ENCODE data around the gene ETV6.

The ETV6 gene

DNA sequence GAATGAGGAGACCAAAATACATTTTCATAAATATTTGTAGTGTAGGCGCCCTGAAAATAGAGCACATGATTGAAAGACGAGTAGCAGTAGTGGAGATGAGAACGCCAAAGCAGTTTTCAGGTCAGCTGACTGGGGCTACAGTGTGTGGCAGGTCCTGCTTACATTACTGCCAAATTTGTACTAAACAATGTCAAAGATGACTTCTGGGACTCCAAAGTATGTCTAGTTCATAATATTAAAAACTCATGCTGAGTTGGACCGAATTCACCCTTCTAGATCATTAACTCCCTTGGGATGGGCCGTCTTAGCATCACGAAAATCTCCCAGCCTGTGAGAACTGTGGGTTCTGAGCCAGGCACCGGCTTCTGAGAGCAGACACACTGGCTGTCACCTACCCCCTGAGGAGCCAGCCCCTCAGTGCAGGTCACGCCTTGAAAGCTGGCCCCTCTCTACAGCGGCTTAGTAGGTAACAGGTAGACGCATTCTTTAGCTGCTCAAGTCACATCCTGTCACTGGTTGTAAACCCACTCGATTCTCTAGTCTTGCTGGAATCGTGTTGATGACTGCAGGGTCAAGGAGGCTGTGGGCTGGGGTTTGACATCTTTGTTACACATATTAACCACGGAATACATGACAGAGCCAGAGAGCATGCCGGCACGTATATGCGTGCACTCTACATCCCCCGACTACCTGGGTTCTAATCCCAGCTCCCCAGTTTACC is 210.4 kb downstream of the ETV6 start:
- DNase-seq (ENCODE audit: low read depth) = no peak

DNA sequence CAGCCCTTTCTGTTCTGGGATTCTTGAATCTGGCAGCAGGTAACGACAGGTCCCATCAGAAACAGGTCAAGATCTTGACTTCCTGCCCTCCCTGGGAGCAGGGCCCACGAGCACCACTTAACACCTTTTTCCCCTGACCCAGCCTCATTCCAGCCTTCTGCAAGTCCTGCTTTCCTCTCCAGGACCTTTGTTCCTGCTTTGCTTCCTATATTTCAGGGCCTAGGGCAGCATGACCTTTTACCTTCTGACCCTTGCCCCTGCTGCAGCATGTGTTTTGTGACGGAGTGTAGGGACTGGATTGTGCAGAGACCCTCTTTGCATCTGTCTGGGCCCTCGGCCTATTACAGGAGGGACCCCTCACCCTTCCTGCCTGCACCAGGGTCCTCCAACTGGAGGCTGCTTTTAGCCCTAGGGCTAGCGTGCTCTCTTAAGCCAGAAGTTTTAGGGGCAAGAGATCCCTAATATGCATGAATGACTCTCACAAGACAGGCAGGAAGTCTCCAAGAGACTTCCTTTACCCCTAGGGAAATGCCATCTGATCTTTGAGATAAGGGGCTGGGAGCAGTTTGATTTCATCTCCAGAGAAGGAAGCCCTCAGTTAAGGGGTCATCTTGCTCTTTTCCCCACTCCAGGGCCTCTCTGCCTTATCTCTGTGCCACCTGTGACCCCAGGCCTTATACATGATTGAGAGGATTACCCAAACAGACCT is 211.8 kb downstream of the ETV6 start:
- no peak for DNase-seq (ENCODE audit: low read depth)

DNA sequence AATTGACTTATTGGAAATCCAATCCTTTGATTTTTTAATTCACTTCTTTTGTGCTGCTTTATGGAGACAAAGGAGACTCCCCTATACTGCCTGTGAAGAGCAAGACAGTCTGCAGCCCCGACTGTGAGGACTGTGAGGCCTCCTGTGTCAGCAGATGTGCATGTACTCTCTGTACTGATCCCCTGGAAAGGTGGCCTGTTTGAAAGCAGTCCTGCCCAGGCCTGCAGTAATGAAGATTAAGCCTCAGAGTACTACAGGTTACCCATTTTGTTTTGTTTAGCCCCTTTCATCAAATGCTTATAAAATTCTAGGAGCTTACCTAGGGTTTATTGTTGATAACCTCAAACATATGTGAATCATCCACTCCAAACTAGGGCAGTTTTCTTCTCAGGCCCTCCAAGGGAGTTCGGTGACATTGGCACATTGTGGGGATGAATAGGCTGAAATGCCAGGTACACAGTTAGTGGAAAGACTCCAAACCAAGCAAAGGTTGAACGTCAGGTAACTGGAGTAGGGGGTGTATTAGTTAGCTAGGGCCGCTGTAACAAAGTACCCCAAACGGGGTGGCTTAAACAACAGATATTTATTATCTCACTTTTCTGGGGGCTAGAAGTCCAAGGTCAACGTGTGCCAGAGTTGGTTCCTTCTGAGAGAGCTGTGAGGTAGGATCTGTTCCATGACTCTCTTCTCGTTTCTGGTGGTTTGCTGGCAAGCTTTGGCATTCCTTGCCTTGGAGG is 212.6 kb downstream of the ETV6 start:
- no peak for DNase-seq (ENCODE audit: low read depth)

GRCh38 chr12:11862798-11863197 is 213.3 kb downstream of the ETV6 start:
- no peak for DNase-seq (ENCODE audit: low read depth)

DNA sequence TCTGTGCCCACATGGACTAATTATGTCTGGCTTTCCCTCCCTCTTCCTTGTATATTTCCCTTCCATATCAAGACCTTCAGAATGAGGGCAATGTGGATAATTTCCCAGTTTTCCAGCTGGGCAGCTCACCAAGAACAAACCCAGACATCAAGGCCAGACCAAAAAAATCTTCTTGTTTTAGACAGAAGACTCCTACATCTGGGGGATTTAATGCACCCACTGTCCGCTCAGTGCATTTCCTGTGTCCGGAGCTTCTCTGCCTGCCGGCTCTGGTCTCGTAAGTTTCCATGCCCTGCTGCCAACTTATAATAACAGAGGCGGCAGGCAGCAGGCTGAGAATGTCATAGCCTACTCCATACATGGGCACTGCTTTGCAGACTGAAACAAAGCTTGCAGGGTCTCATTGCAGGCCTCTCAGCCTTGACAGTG is 214.0 kb downstream of the ETV6 start:
- no peak for DNase-seq (ENCODE audit: low read depth)

DNA sequence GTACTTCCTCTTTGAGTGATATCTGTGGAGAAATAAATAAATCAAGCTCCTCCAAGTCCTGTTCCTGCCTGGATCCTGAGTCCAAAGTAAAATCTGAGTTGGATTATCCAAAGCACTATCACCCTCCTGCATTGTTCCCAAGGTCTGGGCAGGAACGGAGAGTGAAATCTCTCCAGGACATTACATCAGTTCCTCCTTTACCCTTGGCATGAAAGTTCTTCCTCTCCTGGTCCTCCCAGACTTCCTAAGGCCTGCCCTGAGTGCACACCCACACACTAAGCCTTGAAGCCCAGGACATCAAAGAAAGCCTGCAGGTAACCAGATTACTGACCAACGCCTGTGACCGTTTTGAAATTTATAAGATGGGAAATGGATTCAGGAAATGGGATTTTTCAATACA is 214.5 kb downstream of the ETV6 start:
- no peak for DNase-seq (ENCODE audit: low read depth)

DNA sequence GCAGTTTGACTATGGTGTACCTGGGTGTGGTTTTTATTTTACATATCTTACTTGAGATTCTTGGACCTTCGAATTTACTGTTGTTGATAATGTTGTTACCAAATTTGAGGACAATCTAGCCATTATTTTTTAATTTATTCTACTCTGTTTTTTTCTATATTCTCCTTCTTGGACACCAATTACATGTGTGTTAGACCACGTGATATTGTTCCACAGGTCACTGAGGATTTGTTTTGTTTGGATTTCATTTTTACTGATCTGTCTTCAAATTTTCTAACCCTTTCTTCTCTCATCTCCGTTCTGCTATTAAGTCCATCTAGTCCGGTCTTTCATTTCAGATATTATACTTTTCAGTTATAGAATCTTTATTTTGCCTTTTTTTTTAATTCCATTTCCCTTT is 216.3 kb downstream of the ETV6 start:
- DNase-seq (ENCODE audit: low read depth) = no peak

- no peak for DNase-seq (ENCODE audit: low read depth)
These were observed 218.6 kb downstream of the ETV6 start for GRCh38 chr12:11868027-11868426.

DNA sequence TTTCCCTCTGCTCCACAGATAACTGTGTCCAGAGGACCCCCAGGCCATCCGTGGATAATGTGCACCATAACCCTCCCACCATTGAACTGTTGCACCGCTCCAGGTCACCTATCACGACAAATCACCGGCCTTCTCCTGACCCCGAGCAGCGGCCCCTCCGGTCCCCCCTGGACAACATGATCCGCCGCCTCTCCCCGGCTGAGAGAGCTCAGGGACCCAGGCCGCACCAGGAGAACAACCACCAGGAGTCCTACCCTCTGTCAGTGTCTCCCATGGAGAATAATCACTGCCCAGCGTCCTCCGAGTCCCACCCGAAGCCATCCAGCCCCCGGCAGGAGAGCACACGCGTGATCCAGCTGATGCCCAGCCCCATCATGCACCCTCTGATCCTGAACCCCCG is 219.9 kb downstream of the ETV6 start:
- no peak for DNase-seq (ENCODE audit: low read depth)

DNA sequence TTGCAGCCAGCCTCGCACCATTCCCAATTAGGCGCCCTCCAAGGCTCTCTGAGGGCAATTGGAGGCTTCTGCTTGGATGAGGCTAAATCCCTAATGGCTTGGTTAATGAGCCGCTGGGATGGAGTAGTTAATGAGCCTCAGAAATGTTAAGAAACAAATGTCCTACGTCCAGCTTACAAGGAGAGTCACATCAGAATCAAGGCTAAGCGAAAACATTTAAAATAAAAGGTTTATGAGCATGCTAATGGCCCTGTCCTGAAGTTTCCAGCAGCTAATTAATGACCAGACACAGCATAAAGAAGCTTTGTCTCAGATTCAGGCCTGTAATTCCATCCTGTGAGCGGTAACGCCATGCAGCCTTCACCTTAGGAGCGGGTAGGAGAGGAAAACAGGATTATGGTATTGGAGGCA is 220.6 kb downstream of the ETV6 start:
- no peak for DNase-seq (ENCODE audit: low read depth)

GRCh38 chr12:11872055-11872454 is 222.6 kb downstream of the ETV6 start:
- DNase-seq (ENCODE audit: low read depth) = no peak

GRCh38 chr12:11875414-11875935 is 226.0 kb downstream of the ETV6 start:
- DNase-seq (ENCODE audit: low read depth) = no peak

- no peak for DNase-seq (ENCODE audit: low read depth)
These were observed 226.8 kb downstream of the ETV6 start for GRCh38 chr12:11876307-11876706.

GRCh38 chr12:11877102-11877826 is 227.8 kb downstream of the ETV6 start:
- DNase-seq (ENCODE audit: low read depth) = no peak

GRCh38 chr12:11877869-11878780 is 228.7 kb downstream of the ETV6 start:
- DNase-seq (ENCODE audit: low read depth) = no peak

DNA sequence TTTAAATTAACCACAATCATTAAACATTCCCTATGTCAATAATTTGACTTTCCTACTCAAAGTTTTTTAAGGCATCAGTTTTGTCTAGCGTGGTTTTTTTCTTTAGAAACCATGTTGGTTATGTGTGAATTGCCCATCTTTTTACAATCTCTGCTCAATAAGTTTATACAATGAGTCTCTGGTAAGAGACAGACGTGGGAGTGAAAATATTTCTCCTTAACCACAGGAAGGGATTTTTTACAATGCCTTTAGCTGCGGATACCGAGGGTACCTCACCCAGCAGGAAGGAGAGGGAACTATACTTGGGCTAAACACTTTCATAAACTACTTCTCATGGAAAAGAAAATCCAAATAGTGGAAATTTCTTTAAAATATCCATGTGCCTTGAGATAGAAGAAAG is 229.8 kb downstream of the ETV6 start:
- DNase-seq (ENCODE audit: low read depth) = no peak

- no peak for DNase-seq (ENCODE audit: low read depth)
These were observed 230.9 kb downstream of the ETV6 start for GRCh38 chr12:11880381-11880780.

DNA sequence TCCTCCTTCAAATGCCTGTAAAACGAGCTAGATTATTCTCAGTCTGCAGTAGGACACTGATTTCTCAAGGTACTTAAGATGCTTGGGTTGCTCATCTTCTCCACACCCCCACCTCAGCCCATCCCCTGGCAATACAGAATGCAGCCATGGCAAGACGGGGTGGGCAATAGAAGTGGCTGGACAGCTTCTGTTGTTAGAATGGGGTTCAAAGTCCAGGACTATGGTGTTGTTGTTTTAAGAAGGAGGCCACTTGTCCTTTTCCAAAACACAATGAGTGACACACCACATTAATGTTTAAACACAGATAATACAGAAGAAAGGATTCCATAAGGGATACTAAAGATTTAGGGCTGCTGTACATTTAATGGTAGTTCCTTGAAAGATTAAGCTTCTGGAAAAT is 232.4 kb downstream of the ETV6 start:
- DNase-seq (ENCODE audit: low read depth) = no peak

DNA sequence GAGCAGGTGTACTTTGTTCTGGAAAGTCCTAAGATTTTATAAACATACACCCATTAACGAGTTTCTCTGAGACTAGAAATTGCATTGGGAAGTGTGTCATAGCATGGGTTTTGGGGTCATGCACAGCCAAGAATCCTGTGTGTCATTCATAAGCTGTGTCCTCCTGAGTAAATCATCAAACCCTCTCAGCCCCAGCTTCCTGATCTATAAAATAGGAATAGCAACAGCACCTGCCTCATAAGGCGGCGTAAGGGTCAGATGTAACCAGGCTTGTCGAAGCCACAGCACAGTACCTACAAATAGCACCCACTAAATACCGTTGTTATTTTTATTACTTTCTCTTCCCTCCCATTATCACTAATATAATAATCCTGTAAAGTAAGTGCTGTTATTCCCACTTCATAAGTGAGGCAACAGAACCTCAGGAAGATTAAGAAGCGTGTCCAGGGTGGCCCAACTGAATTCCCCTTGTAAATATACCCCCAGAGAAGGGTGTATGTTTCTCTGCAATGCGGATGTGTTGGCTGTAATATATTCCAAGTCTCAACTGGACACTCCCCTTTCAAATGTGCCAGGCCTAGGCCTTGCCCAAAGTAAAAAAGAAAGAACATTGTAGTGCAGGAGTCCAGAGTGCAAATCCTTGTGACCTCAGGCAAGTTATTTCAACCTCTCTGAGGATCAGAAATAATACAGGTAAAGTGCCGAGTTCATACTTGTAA is 233.0 kb downstream of the ETV6 start:
- DNase-seq (ENCODE audit: low read depth) = no peak

DNA sequence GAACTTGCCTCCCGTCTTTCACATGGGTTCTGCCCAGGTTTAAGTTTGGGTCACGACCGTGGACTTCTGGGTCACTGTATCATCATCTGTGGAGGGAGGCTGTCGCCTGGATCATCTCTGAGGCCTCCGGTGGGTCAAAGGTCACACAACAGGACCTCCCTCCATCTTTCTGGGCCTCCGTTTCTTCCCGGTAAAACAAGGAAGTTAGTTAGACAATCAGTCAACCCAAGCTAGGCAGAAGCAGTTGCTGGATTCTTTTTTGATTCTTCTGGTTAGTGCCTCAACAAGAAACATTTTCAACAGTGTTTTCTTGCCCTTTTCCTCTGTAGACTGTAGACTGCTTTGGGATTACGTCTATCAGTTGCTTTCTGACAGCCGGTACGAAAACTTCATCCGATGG is 234.6 kb downstream of the ETV6 start:
- no peak for DNase-seq (ENCODE audit: low read depth)

Measured in activated gamma-delta T cell treated with anti-CD3 and anti-CD28 coated beads, Interleukin-2, amount 50 U/mL, for 16 hours (primary cell).